ENCODE data around the gene FAT1. TPM values are rescaled to one million over a fixed set of nuclear protein-coding genes. Genes with fewer than 3 reads are reported as not detected.

The FAT1 gene
- total and polyA plus RNA-seq, 9 donors = 80.7 to 144 (median 124) TPM

GRCh38 chr4:186592445-186592844, 131.2 kb downstream of the FAT1 start:
- 82% methylated on average over 6 of the region's 8 CpGs for WGBS (ENCODE audit: insufficient coverage)
- H3K4me3 ChIP-seq (ENCODE audit: low read length) = no peak overlapping the region
- no peak for DNase-seq
- peaks cover 43% of the 10 kb centered on the region for H3K36me3 ChIP-seq (ENCODE audit: control insufficient read depth, insufficient read depth, low read length)
- H3K27ac ChIP-seq (ENCODE audit: low read length) = no peak overlapping the region
- H3K27me3 ChIP-seq (ENCODE audit: control insufficient read depth, insufficient read depth, low read length) = no peaks in the 10 kb centered on the region
- no peaks in the 10 kb centered on the region for H3K4me1 ChIP-seq (ENCODE audit: control insufficient read depth, insufficient read depth, low read length)
- H3K9me3 ChIP-seq (replicated peaks; ENCODE audit: control insufficient read depth, low read depth, low read length) = no peaks in the 10 kb centered on the region

- H3K4me1 ChIP-seq (ENCODE audit: control insufficient read depth, insufficient read depth, low read length) = no peaks in the 10 kb centered on the region
- no peak overlapping the region for H3K4me3 ChIP-seq (ENCODE audit: low read length)
- no peaks in the 10 kb centered on the region for H3K27me3 ChIP-seq (ENCODE audit: control insufficient read depth, insufficient read depth, low read length)
- 82% methylated on average over 6 of the region's 6 CpGs for WGBS (ENCODE audit: insufficient coverage)
- H3K36me3 ChIP-seq (ENCODE audit: control insufficient read depth, insufficient read depth, low read length) = peaks cover 38% of the 10 kb centered on the region
- no peak overlapping the region for H3K27ac ChIP-seq (ENCODE audit: low read length)
- no peaks in the 10 kb centered on the region for H3K9me3 ChIP-seq (replicated peaks; ENCODE audit: control insufficient read depth, low read depth, low read length)
- DNase-seq = no peak
Observed at GRCh38 chr4:186591651-186592050, 132.0 kb downstream of the FAT1 start.

- 93% methylated on average over 14 of the region's 20 CpGs for WGBS (ENCODE audit: insufficient coverage)
- no peaks in the 10 kb centered on the region for H3K27me3 ChIP-seq (ENCODE audit: control insufficient read depth, insufficient read depth, low read length)
- H3K4me3 ChIP-seq (ENCODE audit: low read length) = no peak overlapping the region
- no peak for DNase-seq
- H3K27ac ChIP-seq (ENCODE audit: low read length) = no peak overlapping the region
- no peaks in the 10 kb centered on the region for H3K9me3 ChIP-seq (replicated peaks; ENCODE audit: control insufficient read depth, low read depth, low read length)
- H3K4me1 ChIP-seq (ENCODE audit: control insufficient read depth, insufficient read depth, low read length) = no peaks in the 10 kb centered on the region
- peaks cover 35% of the 10 kb centered on the region for H3K36me3 ChIP-seq (ENCODE audit: control insufficient read depth, insufficient read depth, low read length)
Observed at GRCh38 chr4:186588503-186588902, 135.2 kb downstream of the FAT1 start.

- H3K27me3 ChIP-seq (ENCODE audit: control insufficient read depth, insufficient read depth, low read length) = no peaks in the 10 kb centered on the region
- no peak overlapping the region for H3K4me3 ChIP-seq (ENCODE audit: low read length)
- WGBS (ENCODE audit: insufficient coverage) = no CpG with 5 or more reads among the region's 4 CpGs
- no peak overlapping the region for H3K27ac ChIP-seq (ENCODE audit: low read length)
- peaks cover 30% of the 10 kb centered on the region for H3K36me3 ChIP-seq (ENCODE audit: control insufficient read depth, insufficient read depth, low read length)
- no peaks in the 10 kb centered on the region for H3K9me3 ChIP-seq (replicated peaks; ENCODE audit: control insufficient read depth, low read depth, low read length)
- no peaks in the 10 kb centered on the region for H3K4me1 ChIP-seq (ENCODE audit: control insufficient read depth, insufficient read depth, low read length)
- peak; percentile 72 for DNase-seq
Observed at GRCh38 chr4:186587416-186588018, 136.1 kb downstream of the FAT1 start.

- Histone ChIP-seq H3K36me3 (ENCODE audit: control insufficient read depth, insufficient read depth, low read length) (peaks cover 27% of the 10 kb centered on the region), H3K27me3 (ENCODE audit: control insufficient read depth, insufficient read depth, low read length) (no peaks in the 10 kb centered on the region), H3K4me3 (ENCODE audit: low read length) (no peak overlapping the region), H3K4me1 (ENCODE audit: control insufficient read depth, insufficient read depth, low read length) (no peaks in the 10 kb centered on the region), H3K9me3 (replicated peaks; ENCODE audit: control insufficient read depth, low read depth, low read length) (no peaks in the 10 kb centered on the region), H3K27ac (ENCODE audit: low read length) (no peak overlapping the region)
- no peak for DNase-seq
- WGBS (ENCODE audit: insufficient coverage) = 88% methylated on average over 7 of the region's 8 CpGs
Observed at GRCh38 chr4:186586205-186586604, 137.5 kb downstream of the FAT1 start.

- Histone ChIP-seq H3K4me1 (ENCODE audit: control insufficient read depth, insufficient read depth, low read length) (no peaks in the 10 kb centered on the region), H3K27me3 (ENCODE audit: control insufficient read depth, insufficient read depth, low read length) (no peaks in the 10 kb centered on the region), H3K36me3 (ENCODE audit: control insufficient read depth, insufficient read depth, low read length) (peaks cover 21% of the 10 kb centered on the region), H3K4me3 (ENCODE audit: low read length) (no peak overlapping the region), H3K27ac (ENCODE audit: low read length) (no peak overlapping the region), H3K9me3 (replicated peaks; ENCODE audit: control insufficient read depth, low read depth, low read length) (no peaks in the 10 kb centered on the region)
- DNase-seq = no peak
- 83% methylated on average over 5 of the region's 6 CpGs for WGBS (ENCODE audit: insufficient coverage)
Observed at GRCh38 chr4:186584912-186585311, 138.7 kb downstream of the FAT1 start.

- no peak overlapping the region for H3K4me3 ChIP-seq (ENCODE audit: low read length)
- H3K36me3 ChIP-seq (ENCODE audit: control insufficient read depth, insufficient read depth, low read length) = peaks cover 9% of the 10 kb centered on the region
- H3K27ac ChIP-seq (ENCODE audit: low read length) = no peak overlapping the region
- DNase-seq = no peak
- H3K27me3 ChIP-seq (ENCODE audit: control insufficient read depth, insufficient read depth, low read length) = no peaks in the 10 kb centered on the region
- no peaks in the 10 kb centered on the region for H3K4me1 ChIP-seq (ENCODE audit: control insufficient read depth, insufficient read depth, low read length)
- H3K9me3 ChIP-seq (replicated peaks; ENCODE audit: control insufficient read depth, low read depth, low read length) = no peaks in the 10 kb centered on the region
- WGBS (ENCODE audit: insufficient coverage) = 92% methylated on average over 5 of the region's 6 CpGs
Observed at GRCh38 chr4:186581421-186581820, 142.2 kb downstream of the FAT1 start.

- Histone ChIP-seq H3K27me3 (ENCODE audit: control insufficient read depth, insufficient read depth, low read length) (no peaks in the 10 kb centered on the region), H3K27ac (ENCODE audit: low read length) (no peak overlapping the region), H3K36me3 (ENCODE audit: control insufficient read depth, insufficient read depth, low read length) (peaks cover 5% of the 10 kb centered on the region), H3K4me3 (ENCODE audit: low read length) (no peak overlapping the region), H3K9me3 (replicated peaks; ENCODE audit: control insufficient read depth, low read depth, low read length) (no peaks in the 10 kb centered on the region), H3K4me1 (ENCODE audit: control insufficient read depth, insufficient read depth, low read length) (no peaks in the 10 kb centered on the region)
- DNase-seq = no peak
- WGBS (ENCODE audit: insufficient coverage) = no CpG with 5 or more reads among the region's 1 CpG
Observed at GRCh38 chr4:186580669-186581068, 143.0 kb downstream of the FAT1 start.

GRCh38 chr4:186570193-186570996, 153.3 kb downstream of the FAT1 start:
- H3K4me1 ChIP-seq (ENCODE audit: control insufficient read depth, insufficient read depth, low read length) = peaks cover 5% of the 10 kb centered on the region

GRCh38 chr4:186569533-186570192, 154.0 kb downstream of the FAT1 start:
- peak overlapping the region; percentile 19 for H3K4me3 ChIP-seq (ENCODE audit: low read length)
- 54% methylated on average over 9 of the region's 10 CpGs for WGBS (ENCODE audit: insufficient coverage)
- H3K4me1 ChIP-seq (ENCODE audit: control insufficient read depth, insufficient read depth, low read length) = peaks cover 5% of the 10 kb centered on the region
- no peaks in the 10 kb centered on the region for H3K36me3 ChIP-seq (ENCODE audit: control insufficient read depth, insufficient read depth, low read length)
- no peak overlapping the region for H3K27ac ChIP-seq (ENCODE audit: low read length)
- no peaks in the 10 kb centered on the region for H3K9me3 ChIP-seq (replicated peaks; ENCODE audit: control insufficient read depth, low read depth, low read length)
- DNase-seq = peak; percentile 14
- H3K27me3 ChIP-seq (ENCODE audit: control insufficient read depth, insufficient read depth, low read length) = no peaks in the 10 kb centered on the region

More at GRCh38 chr4:186570193-186570996, 153.3 kb downstream of the FAT1 start:
- H3K36me3 ChIP-seq (ENCODE audit: control insufficient read depth, insufficient read depth, low read length) = no peaks in the 10 kb centered on the region
- DNase-seq = peak; percentile 34
- H3K4me3 ChIP-seq (ENCODE audit: low read length) = peak overlapping the region; percentile 19
- H3K27ac ChIP-seq (ENCODE audit: low read length) = no peak overlapping the region
- WGBS (ENCODE audit: insufficient coverage) = 34% methylated on average over 7 of the region's 23 CpGs
- no peaks in the 10 kb centered on the region for H3K9me3 ChIP-seq (replicated peaks; ENCODE audit: control insufficient read depth, low read depth, low read length)
- no peaks in the 10 kb centered on the region for H3K27me3 ChIP-seq (ENCODE audit: control insufficient read depth, insufficient read depth, low read length)

Data from muscle of leg (tissue), 11 donors.